Prostate gland (tissue), 2 donors: ENCODE results near the gene EPB41L1. TPM values are rescaled to one million over a fixed set of nuclear protein-coding genes. Genes with fewer than 3 reads are reported as not detected.

Experiments
- DNase-seq: peaks from one replicate; pipeline ENCODE4 v3.0.0-alpha.2; 2019; ENCODE audit warnings: low spot score
- H3K27ac ChIP-seq, 2 donors: fragments of 200-600 bp; sonication (generic); 2 replicates each; pipeline ENCODE4 v1.5.1; 2017 to 2019
- H3K27me3 ChIP-seq: fragments of 200-600 bp; sonication (generic); replicated peaks from 2 replicates; pipeline ENCODE4 v1.5.1; 2019; ENCODE audit not compliant: insufficient read depth
- H3K36me3 ChIP-seq, 2 donors: fragments of 200-600 bp; sonication (generic); 1 replicate in 1 of 2; 2 replicates in 1 of 2; pipeline versions ENCODE4 v1.5.1 to v1.8.1; 2017 to 2019
- H3K4me1 ChIP-seq: fragments of 200-600 bp; sonication (generic); replicated peaks from 2 replicates; pipeline ENCODE4 v1.5.1; 2019
- H3K4me3 ChIP-seq, 2 donors: fragments of 200-600 bp; sonication (generic); 2 replicates each; pipeline ENCODE4 v1.5.1; 2017 to 2019
- H3K9me3 ChIP-seq: fragments of 200-600 bp; sonication (generic); 2 replicates; pipeline ENCODE4 v1.5.1; 2017
- POLR2A ChIP-seq: fragments of 450-650 bp; IDR thresholded peaks from one replicate; pipeline ENCODE4 v1.6.1; 2016; ENCODE audit warnings: antibody characterized with exemption, mild to moderate bottlenecking
- POLR2AphosphoS5 ChIP-seq: sonication (generic); formaldehyde crosslinking; IDR thresholded peaks from one replicate; pipeline ENCODE4 v1.6.1; 2017; ENCODE audit warnings: antibody characterized with exemption
- WGBS: methylation state at CpG from one replicate; pipeline ENCODE4 v1.1.5; 2018; 5-methylcytosine and 5-hydroxymethylcytosine counted together
- intact Hi-C: fragments of 100-400 bp; cut with DNase I; formaldehyde crosslinking; loops from one replicate; pipeline ENCODE4 v1.14.2; 2022
- total RNA-seq, 2 donors: library from RNA; depleted of rRNA; stranded (reverse); fragments of >200 nt; gene quantifications; one replicate each; pipeline ENCODE4 v1.1.0, GENCODE V29; 2016
- TF ChIP-seq, protein P1 (sequence below), 4 experiments: fragments of 200-600 bp in 2 of 4; fragments of 450-650 bp in 2 of 4; sonication (generic) in 2 of 4; IDR thresholded peaks; 1 replicate in 3 of 4; 2 replicates in 1 of 4; pipeline ENCODE4 v1.5.1; 2016 to 2019; ENCODE audit warnings: antibody characterized with exemption in 4 of 4, mild to moderate bottlenecking in 2 of 4, moderate library complexity in 2 of 4

The EPB41L1 gene
- total RNA-seq, 2 donors from 2014 or later: 27.7 to 91.1 TPM

DNA sequence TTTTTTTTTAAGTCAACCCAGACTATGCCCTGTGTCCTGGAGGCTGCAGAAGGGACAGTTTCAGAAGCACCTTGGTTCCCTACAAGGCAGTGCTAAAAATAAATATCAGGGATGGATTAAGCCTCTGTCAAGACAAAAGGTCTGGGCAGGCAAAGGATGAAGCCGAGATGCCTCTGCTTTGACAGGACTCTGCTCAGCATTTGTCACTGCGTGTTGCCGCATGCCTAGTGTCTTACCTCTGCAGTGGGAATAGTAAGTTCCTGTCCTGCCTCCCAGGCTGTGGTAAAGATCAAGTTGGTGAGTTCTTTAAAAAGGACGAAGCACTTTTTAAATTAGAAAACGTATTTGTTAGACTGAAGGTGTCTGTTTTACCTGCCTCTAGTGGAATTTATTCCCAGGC is 96.9 kb downstream of the EPB41L1 start:
- intact Hi-C loops: no loop called here
- TF ChIP-seq POLR2AphosphoS5: no peak
- TF ChIP-seq POLR2A: no peak
- no peaks in the 10 kb centered on the region for H3K9me3 ChIP-seq
- no peak overlapping the region for H3K4me3 ChIP-seq
- no peak overlapping the region for H3K27ac ChIP-seq
- DNase-seq: no peak
- H3K36me3 ChIP-seq: peaks cover 0 to 7% of the 10 kb centered on the region in 2 donors
- WGBS: 70% methylated on average over 5 of the region's 5 CpGs
- H3K27me3 ChIP-seq: no peaks in the 10 kb centered on the region
- no peaks in the 10 kb centered on the region for H3K4me1 ChIP-seq

DNA sequence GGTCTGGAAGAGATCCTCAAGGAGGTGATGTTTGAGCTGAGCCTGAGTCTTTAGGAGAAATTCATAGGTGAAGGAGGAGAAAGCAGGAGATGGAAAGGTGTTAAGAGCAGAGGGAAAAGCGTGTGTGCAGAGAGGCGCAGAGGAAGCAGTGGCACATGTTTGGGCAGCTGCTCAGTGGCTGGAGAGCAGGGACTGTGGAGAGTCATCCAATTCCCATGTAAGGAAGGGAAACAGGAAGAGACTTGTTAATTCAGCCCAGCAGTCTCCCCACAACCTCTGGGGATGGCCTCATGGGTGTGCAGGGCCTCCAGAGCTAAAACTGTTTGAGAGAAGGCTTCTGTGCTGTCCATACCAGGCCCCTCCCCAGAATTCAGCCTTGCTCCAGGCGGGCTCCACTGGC is 98.0 kb downstream of the EPB41L1 start:
- no peaks in the 10 kb centered on the region for H3K9me3 ChIP-seq
- no peak overlapping the region for H3K4me3 ChIP-seq
- H3K27ac ChIP-seq: no peak overlapping the region
- TF ChIP-seq POLR2AphosphoS5 (no peak), POLR2A (no peak)
- TF ChIP-seq, protein P1, sequence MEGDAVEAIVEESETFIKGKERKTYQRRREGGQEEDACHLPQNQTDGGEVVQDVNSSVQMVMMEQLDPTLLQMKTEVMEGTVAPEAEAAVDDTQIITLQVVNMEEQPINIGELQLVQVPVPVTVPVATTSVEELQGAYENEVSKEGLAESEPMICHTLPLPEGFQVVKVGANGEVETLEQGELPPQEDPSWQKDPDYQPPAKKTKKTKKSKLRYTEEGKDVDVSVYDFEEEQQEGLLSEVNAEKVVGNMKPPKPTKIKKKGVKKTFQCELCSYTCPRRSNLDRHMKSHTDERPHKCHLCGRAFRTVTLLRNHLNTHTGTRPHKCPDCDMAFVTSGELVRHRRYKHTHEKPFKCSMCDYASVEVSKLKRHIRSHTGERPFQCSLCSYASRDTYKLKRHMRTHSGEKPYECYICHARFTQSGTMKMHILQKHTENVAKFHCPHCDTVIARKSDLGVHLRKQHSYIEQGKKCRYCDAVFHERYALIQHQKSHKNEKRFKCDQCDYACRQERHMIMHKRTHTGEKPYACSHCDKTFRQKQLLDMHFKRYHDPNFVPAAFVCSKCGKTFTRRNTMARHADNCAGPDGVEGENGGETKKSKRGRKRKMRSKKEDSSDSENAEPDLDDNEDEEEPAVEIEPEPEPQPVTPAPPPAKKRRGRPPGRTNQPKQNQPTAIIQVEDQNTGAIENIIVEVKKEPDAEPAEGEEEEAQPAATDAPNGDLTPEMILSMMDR (IDR thresholded peaks at IDR 0.05): no peak
- H3K36me3 ChIP-seq: peaks cover 0 to 7% of the 10 kb centered on the region in 2 donors
- DNase-seq: no peak
- intact Hi-C loops: no loop called here
- no peaks in the 10 kb centered on the region for H3K27me3 ChIP-seq
- no peaks in the 10 kb centered on the region for H3K4me1 ChIP-seq
- 94% methylated on average over 3 of the region's 3 CpGs for WGBS

DNA sequence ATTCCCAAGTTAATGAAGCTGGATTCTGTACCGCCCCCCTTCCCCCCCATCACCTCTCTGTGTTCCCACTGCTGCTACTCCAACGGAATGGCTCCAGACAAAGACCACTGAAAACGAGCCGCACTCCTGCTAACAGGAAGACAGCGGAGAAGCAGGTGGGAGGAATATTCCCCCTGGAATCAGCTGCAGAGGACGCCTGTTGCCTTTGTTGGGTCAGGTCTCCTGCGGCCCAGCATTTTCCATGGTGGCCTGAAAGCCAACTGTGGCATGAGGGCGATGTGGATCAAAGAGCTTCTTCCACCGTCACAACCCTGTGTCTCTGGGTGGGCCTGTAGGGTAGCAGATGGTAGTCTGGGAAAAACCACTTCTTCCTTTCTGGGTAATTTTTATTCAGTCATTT is 98.5 kb downstream of the EPB41L1 start:
- WGBS: 93% methylated on average over 8 of the region's 9 CpGs

DNA sequence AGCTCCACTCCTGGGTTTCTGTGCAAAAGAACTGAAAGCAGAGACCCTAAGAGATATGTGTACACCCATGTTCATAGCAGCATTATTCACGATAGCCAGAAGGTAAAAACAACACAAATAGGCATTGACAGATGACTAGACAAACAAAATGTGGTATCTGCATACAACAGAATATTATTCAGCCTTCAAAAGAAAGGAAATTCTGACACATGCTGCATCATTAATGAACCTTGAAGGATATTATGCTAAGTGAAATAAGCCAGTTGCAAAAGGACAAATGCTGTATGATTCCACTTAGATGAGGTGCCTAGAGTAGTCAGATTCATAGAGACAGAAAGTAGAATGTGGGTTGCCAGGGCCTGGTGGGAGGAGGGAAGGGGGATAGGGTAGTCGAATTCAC is 99.5 kb downstream of the EPB41L1 start:
- Histone ChIP-seq H3K4me1 (no peaks in the 10 kb centered on the region), H3K27ac (no peak overlapping the region), H3K36me3 (peaks cover 0 to 7% of the 10 kb centered on the region in 2 donors), H3K27me3 (no peaks in the 10 kb centered on the region), H3K4me3 (no peak overlapping the region), H3K9me3 (no peaks in the 10 kb centered on the region)
- TF ChIP-seq, protein P1 (IDR thresholded peaks at IDR 0.05): no peak
- TF ChIP-seq POLR2AphosphoS5 (no peak), POLR2A (no peak)
- no peak for DNase-seq
- WGBS: 79% methylated on average over 2 of the region's 2 CpGs
- intact Hi-C loops: no loop called here

More for the DNA sequence above, 98.5 kb downstream of the EPB41L1 start:
- TF ChIP-seq POLR2AphosphoS5: no peak
- TF ChIP-seq POLR2A: no peak
- Histone ChIP-seq H3K27ac (no peak overlapping the region), H3K9me3 (no peaks in the 10 kb centered on the region), H3K4me1 (no peaks in the 10 kb centered on the region), H3K4me3 (no peak overlapping the region), H3K36me3 (peaks cover 0 to 7% of the 10 kb centered on the region in 2 donors), H3K27me3 (no peaks in the 10 kb centered on the region)
- no peak for DNase-seq
- intact Hi-C loops: no loop called here

DNA sequence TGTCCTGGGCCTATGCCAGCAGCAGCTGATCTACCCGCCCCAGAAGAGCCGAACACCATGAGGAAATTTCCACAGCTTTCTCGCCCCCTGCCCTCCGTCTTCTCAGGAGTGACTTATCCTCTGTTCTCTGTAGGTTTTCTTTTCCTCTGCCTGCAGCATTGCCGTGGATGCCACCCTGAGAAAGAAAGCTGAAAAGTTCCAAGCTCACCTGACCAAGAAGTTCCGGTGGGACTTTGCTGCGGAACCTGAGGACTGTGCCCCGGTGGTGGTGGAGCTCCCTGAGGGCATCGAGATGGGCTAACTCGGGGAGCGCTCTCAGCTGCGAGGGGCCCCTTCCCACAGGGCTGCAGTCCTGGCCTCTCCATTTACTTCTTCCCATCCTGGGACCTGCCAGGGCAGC is 100.9 kb downstream of the EPB41L1 start:
- WGBS: 92% methylated on average over 12 of the region's 12 CpGs
- Histone ChIP-seq H3K9me3 (no peaks in the 10 kb centered on the region), H3K27ac (no peak overlapping the region), H3K4me1 (no peaks in the 10 kb centered on the region), H3K27me3 (no peaks in the 10 kb centered on the region), H3K36me3 (peaks cover 0 to 7% of the 10 kb centered on the region in 2 donors), H3K4me3 (no peak overlapping the region)
- DNase-seq: no peak
- intact Hi-C loops: no loop called here
- TF ChIP-seq, protein P1 (IDR thresholded peaks at IDR 0.05): no peak
- TF ChIP-seq POLR2AphosphoS5 (no peak), POLR2A (no peak)

DNA sequence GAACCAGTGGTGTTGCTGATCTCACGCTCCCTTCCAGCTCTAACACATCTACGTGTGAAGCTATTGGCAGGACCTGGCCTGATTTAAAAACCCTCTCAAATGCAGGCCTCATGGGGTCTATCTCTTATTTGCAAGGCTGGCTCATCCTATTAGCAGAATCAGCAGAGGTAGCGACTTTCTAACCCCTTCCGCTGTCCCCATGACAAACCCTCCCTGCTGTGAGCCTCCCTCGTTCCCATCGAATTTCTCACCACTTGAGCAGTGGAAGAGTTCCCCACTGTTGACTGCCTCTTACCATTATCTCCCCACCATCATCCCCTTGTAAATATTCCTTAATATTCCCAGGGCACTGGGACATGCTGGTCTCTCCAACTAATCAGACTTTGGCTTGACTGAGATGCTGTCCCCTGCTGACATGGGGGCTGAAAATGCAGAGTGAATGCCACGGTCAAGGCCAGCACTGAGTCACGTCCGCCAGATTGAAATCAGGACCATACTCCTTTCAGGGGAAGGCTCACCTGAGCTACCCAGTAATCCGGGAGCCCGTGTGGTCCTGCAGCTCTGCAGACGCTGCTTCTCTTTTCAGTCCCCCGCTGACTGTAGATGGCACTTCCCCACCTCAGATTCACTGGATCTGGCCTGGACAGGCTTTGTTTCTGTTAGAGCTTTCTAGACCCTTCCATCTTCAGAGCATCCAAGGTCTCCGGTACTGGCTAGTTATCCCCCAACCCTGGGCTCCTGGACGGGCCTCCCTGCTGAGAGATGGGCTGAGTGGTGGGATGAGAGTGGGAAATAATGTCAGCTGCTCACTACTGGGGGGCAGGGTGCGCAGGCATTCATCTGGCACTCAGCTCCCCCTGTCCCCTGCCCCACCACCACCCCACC is 104.9 kb downstream of the EPB41L1 start:
- Histone ChIP-seq H3K4me1 (no peaks in the 10 kb centered on the region), H3K27me3 (no peaks in the 10 kb centered on the region), H3K9me3 (no peaks in the 10 kb centered on the region), H3K4me3 (no peak overlapping the region), H3K36me3 (peaks cover 0 to 7% of the 10 kb centered on the region in 2 donors), H3K27ac (no peak overlapping the region)
- 64% methylated on average over 16 of the region's 16 CpGs for whole genome bisulfite sequencing
- intact Hi-C loops: no loop called here
- no peak for DNase-seq
- TF ChIP-seq, protein P1 (IDR thresholded peaks at IDR 0.05): no peak
- TF ChIP-seq POLR2AphosphoS5: no peak
- no peak for TF ChIP-seq POLR2A
